Measurements from ENCODE around the gene CTU2.
"Not testable (repeated sequence)": the region's sequence is repeated elsewhere in the genome, so short reads cannot be mapped to it uniquely, and the experiment has no call there.

The CTU2 gene

GRCh38 chr16:88706229-88706964 is at the start of gene CTU2, which contains the start of gene RNF166:
Gene CTU2, plus strand, starts transcription at chr16:88706503. Its CDS starts 28 bp downstream, at chr16:88706531.
Gene RNF166, minus strand, starts transcription at chr16:88706408. Its CDS starts 83 bp downstream, at chr16:88706325.
- peak; percentile 75 to 81 for DNase-seq

DNA sequence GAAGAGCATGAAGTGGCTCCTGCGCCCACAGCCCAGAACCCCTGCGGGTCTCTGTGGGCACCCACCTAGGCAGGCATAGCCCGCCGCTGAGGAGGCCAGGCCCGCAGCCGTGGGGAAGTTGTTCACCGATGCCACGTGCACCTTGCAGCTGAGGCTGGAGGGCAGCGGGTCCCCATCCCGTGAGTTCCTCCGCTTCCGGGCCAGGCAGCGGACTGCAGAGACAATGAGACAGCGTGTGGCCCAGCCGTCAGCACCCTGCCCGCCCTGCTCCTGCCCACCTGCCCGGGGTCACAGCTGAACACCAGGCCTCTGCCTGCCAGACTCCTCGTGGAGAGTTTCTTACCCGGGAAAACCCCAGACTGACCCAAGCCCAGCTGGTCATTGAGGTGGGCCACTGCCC is 48.9 kb upstream of the CTU2 start:
- no peak for DNase-seq

DNA sequence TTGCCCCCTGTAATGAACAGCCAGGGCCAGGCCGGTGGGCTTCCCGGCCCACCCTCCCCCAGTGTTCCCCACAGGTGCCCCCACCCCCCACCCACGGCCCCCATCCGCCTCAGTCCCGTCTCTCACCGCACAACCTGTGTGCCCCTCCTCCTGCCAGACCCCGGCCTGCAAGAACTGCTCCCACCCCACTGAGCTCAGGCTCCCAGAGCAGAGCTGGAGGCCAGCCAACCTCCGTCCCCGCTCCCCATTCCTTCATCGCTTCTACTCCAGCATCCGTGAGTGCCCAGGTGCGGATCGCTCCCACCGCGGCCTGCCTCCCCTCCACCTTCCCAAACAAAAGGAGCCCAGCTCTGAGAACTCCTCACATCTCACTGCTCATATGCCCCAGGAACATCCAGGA is 47.6 kb upstream of the CTU2 start:
- DNase-seq: no peak

- no peak for DNase-seq
Measured at GRCh38 chr16:88659160-88659559, 47.1 kb upstream of the CTU2 start.

DNA sequence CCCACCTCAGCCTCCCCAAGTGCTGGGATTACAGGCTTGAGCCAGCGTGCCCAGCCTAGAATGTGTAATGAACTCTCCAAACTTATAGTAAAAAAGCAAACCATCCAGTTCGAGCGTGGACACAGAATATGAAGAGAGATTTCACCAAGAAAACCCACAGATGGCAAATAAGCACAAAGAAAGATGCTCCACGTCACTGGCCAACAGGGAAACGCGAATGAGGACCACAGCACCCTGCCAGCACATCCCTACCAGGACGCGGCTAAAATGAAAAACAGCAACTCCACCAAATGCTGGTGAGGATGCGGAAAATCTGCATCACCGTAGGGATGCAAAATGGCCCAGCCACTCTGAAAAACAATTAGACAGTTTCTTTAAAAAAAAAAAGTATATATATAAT is 44.8 kb upstream of the CTU2 start:
- no peak for DNase-seq

DNA sequence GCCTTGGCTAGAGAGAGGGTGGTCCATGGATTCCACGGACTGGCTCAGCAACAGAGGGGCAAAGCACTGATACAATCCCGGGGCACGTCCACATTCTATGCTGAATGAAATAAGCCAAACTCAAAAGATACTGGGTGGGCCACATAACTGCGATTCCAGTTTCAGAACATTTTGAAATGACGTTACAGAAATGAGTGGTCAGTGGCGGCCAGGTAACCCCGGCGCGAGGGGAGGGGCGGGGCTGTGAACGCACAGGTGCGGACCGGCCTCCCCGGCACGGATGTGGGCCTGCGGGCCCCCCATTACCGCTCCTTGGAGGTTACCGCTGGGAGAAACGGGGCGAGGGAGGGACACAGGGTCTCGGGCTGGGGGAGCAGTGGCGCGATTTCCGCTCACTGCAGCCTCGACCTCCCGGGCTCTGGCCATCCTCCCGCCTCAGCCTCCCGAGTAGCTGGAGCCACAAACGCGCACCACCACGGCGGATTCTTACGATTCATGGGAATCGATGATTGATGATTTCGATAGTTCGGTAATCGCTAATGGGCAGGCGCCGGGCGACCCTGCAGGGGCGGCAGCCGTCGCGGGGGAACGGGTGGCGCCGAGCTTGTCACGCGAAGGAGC is 44.0 kb upstream of the CTU2 start:
- no peak for DNase-seq

- DNase-seq: peak; percentile 94 to 98
Measured at GRCh38 chr16:88662843-88663606, 43.3 kb upstream of the CTU2 start, which contains the start of gene MVD. Gene MVD, minus strand, starts transcription at chr16:88663091. Its CDS starts 11 bp downstream, at chr16:88663080.

- no peak for DNase-seq
Measured at GRCh38 chr16:88665148-88665547, 41.2 kb upstream of the CTU2 start.

- DNase-seq: no peak
Measured at GRCh38 chr16:88665570-88665969, 40.7 kb upstream of the CTU2 start.

DNA sequence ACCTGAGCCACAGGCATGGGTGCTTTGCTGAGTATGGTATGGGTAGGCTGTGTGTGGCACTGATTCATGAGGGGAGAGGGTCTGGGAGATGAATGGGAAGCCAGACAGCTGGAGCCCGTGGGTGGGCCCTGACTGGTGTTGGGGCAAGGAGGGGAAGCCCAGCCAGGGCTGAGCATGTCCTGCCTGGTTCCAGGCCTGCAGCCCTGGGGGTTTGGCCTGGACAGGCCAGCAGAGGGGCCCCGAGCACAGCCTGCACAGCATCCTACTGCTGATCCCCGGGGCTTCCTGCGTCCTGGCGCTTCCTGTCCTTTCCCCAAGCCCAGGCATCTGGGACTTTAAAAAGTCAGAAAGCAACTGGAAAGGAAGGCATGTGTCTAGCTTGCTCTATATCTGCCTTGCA is 38.8 kb upstream of the CTU2 start:
- no peak for DNase-seq

GRCh38 chr16:88669493-88669892 is 36.8 kb upstream of the CTU2 start:
- not testable (repeated sequence) for DNase-seq

GRCh38 chr16:88669980-88670379 is 36.3 kb upstream of the CTU2 start:
- DNase-seq: no peak

GRCh38 chr16:88671806-88672205 is 34.5 kb upstream of the CTU2 start:
- DNase-seq: no peak

DNA sequence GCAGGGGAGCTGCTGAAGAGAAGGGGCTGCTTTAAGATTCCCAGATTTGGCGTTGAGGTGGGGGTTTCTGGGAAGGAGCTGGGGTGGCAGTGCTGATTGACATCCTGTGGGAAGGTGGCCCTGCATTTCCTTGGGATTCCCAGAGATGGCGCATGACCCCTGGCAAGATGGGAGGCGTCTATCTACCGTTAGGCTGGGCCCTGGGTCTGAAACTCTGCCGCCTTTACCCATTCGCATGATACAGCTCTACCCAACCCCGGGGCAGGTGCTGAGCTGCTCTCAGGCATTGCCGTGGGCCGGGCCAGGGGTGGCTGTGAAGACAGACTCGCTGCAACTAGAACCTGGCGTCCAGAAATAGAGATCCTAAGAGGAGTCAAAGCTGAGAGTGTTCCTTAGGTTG is 33.5 kb upstream of the CTU2 start:
- no peak for DNase-seq

GRCh38 chr16:88673716-88674379 is 32.5 kb upstream of the CTU2 start:
- DNase-seq: no peak

GRCh38 chr16:88676502-88677242 is 29.6 kb upstream of the CTU2 start:
- no peak for DNase-seq

DNA sequence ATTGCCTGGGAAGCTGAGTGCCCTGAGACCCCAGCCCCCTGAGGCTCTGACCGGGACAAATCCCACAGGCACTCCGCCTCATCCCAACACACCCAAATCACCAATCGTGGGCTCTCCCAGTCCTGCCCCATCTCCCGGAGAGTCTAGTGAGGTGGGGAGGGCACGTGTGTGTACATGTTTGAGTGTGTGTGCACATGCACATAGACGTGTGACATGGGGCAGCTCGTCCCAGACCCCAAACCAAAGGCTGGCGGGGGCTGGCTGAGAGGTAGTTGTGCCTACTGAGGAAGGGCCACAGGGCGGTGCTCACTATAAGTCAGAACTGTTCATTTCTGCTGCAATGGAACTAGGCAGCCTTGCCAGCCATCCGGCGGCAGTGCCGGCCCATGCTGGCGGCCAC is 28.6 kb upstream of the CTU2 start:
- no peak for DNase-seq

GRCh38 chr16:88678224-88678979 is 27.9 kb upstream of the CTU2 start:
- no peak for DNase-seq

- DNase-seq: no peak
Measured at GRCh38 chr16:88680554-88681083, 25.7 kb upstream of the CTU2 start.

DNA sequence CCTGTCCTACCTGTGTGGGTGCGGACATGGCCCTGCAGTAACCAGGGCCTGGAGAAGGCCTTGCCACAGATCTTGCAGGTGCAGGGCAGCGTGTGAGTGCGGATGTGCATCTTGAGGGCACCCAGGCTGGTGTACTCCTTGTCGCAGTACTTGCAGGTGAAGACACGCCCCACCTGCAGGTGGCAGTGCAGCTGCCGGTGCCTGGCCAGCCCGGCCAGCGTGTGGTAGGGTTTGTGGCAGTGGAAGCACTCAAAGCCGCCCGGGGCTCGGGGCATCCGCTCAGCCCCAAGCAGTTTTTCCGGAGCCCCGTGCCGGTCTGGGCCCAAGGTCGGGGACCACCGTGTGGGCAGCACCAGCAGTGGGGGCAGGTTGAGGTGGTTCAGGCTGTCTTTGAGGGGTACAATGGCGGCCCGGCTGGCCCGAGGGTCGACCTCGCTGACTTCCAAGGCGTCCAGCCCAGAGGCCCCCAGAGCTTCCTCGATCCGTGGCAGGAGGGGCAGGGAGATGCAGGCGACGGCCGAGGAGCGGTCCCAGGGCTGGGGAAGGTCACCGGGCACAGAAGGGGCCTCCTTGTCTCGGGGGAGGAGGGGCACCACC is 25.1 kb upstream of the CTU2 start:
- DNase-seq: no peak

Data from hippocampal formation (tissue), 2 donors.